CD14-positive monocyte (primary cell): ENCODE results near the gene FOCAD. TPM values are rescaled to one million over a fixed set of nuclear protein-coding genes. Genes with fewer than 3 reads are reported as not detected.

Experiments used
- DNase-seq, 3 donors: peaks; one replicate each; pipeline ENCODE4 v3.0.0-alpha.2; 2011 to 2022
- H2AFZ ChIP-seq: 2 replicates; pipeline ENCODE4 v1.6.0; 2012; ENCODE audit warnings: mild to moderate bottlenecking, low read depth, low read length, inconsistent platforms; ENCODE audit not compliant: insufficient read depth, poor library complexity, severe bottlenecking
- H3K27ac ChIP-seq, 2 donors: 1 replicate in 1 of 2; 2 replicates in 1 of 2; pipeline ENCODE4 v1.5.1; 2012 to 2013; ENCODE audit warnings: low read length in 2 of 2, control low read depth in 1 of 2, inconsistent platforms in 1 of 2, low read depth in 1 of 2, mild to moderate bottlenecking in 1 of 2
- H3K27me3 ChIP-seq, 2 donors: one replicate each; pipeline versions ENCODE4 v1.6.0 to v1.6.1; 2011 to 2013; ENCODE audit warnings: low read length in 2 of 2; ENCODE audit not compliant: control insufficient read depth in 2 of 2, insufficient read depth in 2 of 2
- H3K36me3 ChIP-seq, 2 donors: replicated peaks in 1 of 2; 1 replicate in 1 of 2; 2 replicates in 1 of 2; pipeline versions ENCODE4 v1.5.1 to v1.6.1; 2012 to 2013; ENCODE audit warnings: low read length in 2 of 2, control low read depth in 1 of 2, inconsistent platforms in 1 of 2, mild to moderate bottlenecking in 1 of 2; ENCODE audit not compliant: insufficient read depth in 2 of 2, control insufficient read depth in 1 of 2
- H3K4me1 ChIP-seq, 2 donors: 1 replicate in 1 of 2; 2 replicates in 1 of 2; pipeline versions ENCODE4 v1.5.1 to v1.6.1; 2012 to 2013; ENCODE audit warnings: low read length in 2 of 2, control low read depth in 1 of 2, inconsistent platforms in 1 of 2, mild to moderate bottlenecking in 1 of 2, moderate library complexity in 1 of 2; ENCODE audit not compliant: insufficient read depth in 2 of 2, control insufficient read depth in 1 of 2
- H3K4me2 ChIP-seq: replicated peaks from 2 replicates; pipeline ENCODE3; 2012; ENCODE audit warnings: low read length, moderate library complexity, mild to moderate bottlenecking; ENCODE audit not compliant: poor library complexity, severe bottlenecking; ENCODE audit errors: extremely low read depth
- H3K4me3 ChIP-seq, 3 experiments: fragments of 200-600 bp in 1 of 3; sonication (generic) in 1 of 3; replicated peaks in 1 of 3; 1 replicate in 2 of 3; 2 replicates in 1 of 3; pipeline ENCODE4 v1.5.1; 2011 to 2013; ENCODE audit warnings: low read length in 3 of 3, mild to moderate bottlenecking in 3 of 3, control low read depth in 2 of 3, low read depth in 2 of 3, inconsistent platforms in 1 of 3, moderate library complexity in 1 of 3
- H3K79me2 ChIP-seq: 2 replicates; pipeline ENCODE4 v1.6.0; 2012; ENCODE audit warnings: mild to moderate bottlenecking, control low read depth, inconsistent platforms, low read length, moderate library complexity; ENCODE audit not compliant: insufficient read depth
- H3K9ac ChIP-seq: 2 replicates; pipeline ENCODE4 v1.6.0; 2017; ENCODE audit warnings: low read length, mild to moderate bottlenecking; ENCODE audit not compliant: insufficient read depth, poor library complexity, severe bottlenecking
- H3K9me3 ChIP-seq, 2 donors: replicated peaks in 1 of 2; 1 replicate in 1 of 2; 2 replicates in 1 of 2; pipeline versions ENCODE4 v1.5.1 to v1.6.1; 2012 to 2013; ENCODE audit warnings: low read length in 2 of 2, control low read depth in 1 of 2; ENCODE audit not compliant: control insufficient read depth in 1 of 2, insufficient read depth in 1 of 2
- H4K20me1 ChIP-seq: 2 replicates; pipeline ENCODE4 v1.6.0; 2012; ENCODE audit warnings: mild to moderate bottlenecking, low read length, control low read depth, moderate library complexity; ENCODE audit not compliant: insufficient read depth
- H3K27ac Mint-ChIP-seq, 7 donors: one replicate each; pipeline ENCODE4 v1.8.0; 2020; ENCODE audit warnings: mild to moderate bottlenecking in 7 of 7, mixed read lengths in 7 of 7, moderate library complexity in 6 of 7, inconsistent platforms in 2 of 7
- H3K27me3 Mint-ChIP-seq, 3 donors: one replicate each; pipeline ENCODE4 v1.8.0; 2021 to 2022; ENCODE audit warnings: low read depth in 3 of 3, mild to moderate bottlenecking in 3 of 3, mixed read lengths in 3 of 3, moderate library complexity in 3 of 3, inconsistent platforms in 1 of 3
- H3K36me3 Mint-ChIP-seq, 2 donors: one replicate each; pipeline ENCODE4 v1.8.0; 2020; ENCODE audit warnings: mixed read lengths in 2 of 2, inconsistent platforms in 1 of 2, mild to moderate bottlenecking in 1 of 2
- H3K4me1 Mint-ChIP-seq: one replicate; pipeline ENCODE4 v1.8.0; 2020; ENCODE audit warnings: mild to moderate bottlenecking, mixed read lengths
- H3K4me3 Mint-ChIP-seq, 2 donors: one replicate each; pipeline ENCODE4 v1.8.0; 2020; ENCODE audit warnings: mild to moderate bottlenecking in 2 of 2, mixed read lengths in 2 of 2, moderate library complexity in 1 of 2
- H3K9me3 Mint-ChIP-seq, 7 donors: one replicate each; pipeline ENCODE4 v1.8.0; 2020 to 2022; ENCODE audit warnings: mixed read lengths in 7 of 7, mild to moderate bottlenecking in 6 of 7, moderate library complexity in 6 of 7, inconsistent platforms in 2 of 7
- WGBS: methylation state at CpG from one replicate; pipeline ENCODE4 v1.1.5; 2013; ENCODE audit warnings: missing lambda C conversion rate; ENCODE audit not compliant: insufficient coverage; 5-methylcytosine and 5-hydroxymethylcytosine counted together
- intact Hi-C, 2 donors: fragments of 100-400 bp; cut with micrococcal nuclease; formaldehyde crosslinking; loops; one replicate each; pipeline versions ENCODE4 v1.15.0 to v1.15.1; 2023
- polyA plus RNA-seq, 3 donors: library from polyadenylated mRNA; depleted of rRNA in 1 of 3; unstranded in 2 of 3; stranded (reverse) in 1 of 3; fragments of 300-500 nt in 2 of 3; fragments of >200 nt in 1 of 3; fragmentation: Illumina TruSeq in 2 of 3; gene quantifications; 1 replicate in 2 of 3; 2 replicates in 1 of 3; pipeline ENCODE4 v1.2.3, GENCODE V29; 2012 to 2021
- TF ChIP-seq, protein P1 (sequence below): fragments of 200-600 bp; IDR thresholded peaks from one replicate; pipeline ENCODE4 v1.8.0; 2022; ENCODE audit warnings: antibody characterized with exemption, mild to moderate bottlenecking

Gene FOCAD
- polyA plus RNA-seq, 3 donors: 4.9 to 6.3 (median 5.1) TPM

DNA sequence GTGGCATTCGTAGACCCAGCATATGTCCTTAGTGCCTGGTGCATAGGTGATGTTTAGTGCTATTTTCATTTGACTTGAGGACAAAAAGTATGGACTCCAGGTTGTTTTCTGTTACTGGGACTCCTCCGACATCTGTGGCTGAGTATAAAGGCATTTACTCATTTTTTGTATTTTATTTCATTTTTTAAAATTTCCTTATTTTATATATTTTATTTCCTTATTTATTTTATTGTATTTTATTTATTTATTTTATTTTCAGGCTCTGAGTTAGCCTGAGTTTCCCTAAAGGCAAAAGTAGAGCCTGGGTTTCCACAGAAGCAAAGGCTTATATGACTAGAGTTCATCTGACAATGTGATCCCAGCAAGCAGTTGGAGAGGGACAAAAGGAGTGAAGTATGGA, 91.6 kb downstream of the FOCAD start:
- Histone ChIP-seq H3K27ac (no peak overlapping the region), H2AFZ (no peak overlapping the region), H3K4me1 (no peaks in the 10 kb centered on the region), H3K9ac (no peak overlapping the region), H3K4me3 (no peak overlapping the region), H3K9me3 (no peaks in the 10 kb centered on the region), H3K27me3 (no peaks in the 10 kb centered on the region), H3K36me3 (peaks cover 8 to 12% of the 10 kb centered on the region in 2 donors), H3K79me2 (no peaks in the 10 kb centered on the region), H3K4me2 (no peak overlapping the region), H4K20me1 (no peaks in the 10 kb centered on the region)
- no peak overlapping the region for H3K4me3 Mint-ChIP-seq
- H3K9me3 Mint-ChIP-seq: peaks cover 0 to 3% (median 0%) of the 10 kb centered on the region in 7 donors
- TF ChIP-seq, protein P1, sequence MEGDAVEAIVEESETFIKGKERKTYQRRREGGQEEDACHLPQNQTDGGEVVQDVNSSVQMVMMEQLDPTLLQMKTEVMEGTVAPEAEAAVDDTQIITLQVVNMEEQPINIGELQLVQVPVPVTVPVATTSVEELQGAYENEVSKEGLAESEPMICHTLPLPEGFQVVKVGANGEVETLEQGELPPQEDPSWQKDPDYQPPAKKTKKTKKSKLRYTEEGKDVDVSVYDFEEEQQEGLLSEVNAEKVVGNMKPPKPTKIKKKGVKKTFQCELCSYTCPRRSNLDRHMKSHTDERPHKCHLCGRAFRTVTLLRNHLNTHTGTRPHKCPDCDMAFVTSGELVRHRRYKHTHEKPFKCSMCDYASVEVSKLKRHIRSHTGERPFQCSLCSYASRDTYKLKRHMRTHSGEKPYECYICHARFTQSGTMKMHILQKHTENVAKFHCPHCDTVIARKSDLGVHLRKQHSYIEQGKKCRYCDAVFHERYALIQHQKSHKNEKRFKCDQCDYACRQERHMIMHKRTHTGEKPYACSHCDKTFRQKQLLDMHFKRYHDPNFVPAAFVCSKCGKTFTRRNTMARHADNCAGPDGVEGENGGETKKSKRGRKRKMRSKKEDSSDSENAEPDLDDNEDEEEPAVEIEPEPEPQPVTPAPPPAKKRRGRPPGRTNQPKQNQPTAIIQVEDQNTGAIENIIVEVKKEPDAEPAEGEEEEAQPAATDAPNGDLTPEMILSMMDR: no peak
- peaks cover 0 to 2% (median 0%) of the 10 kb centered on the region in 3 donors for H3K27me3 Mint-ChIP-seq
- intact Hi-C loops: no loop called here
- peaks cover 39 to 41% of the 10 kb centered on the region in 2 donors for H3K36me3 Mint-ChIP-seq
- 100% methylated on average over 1 of the region's 2 CpGs for WGBS
- DNase-seq: no peak
- H3K4me1 Mint-ChIP-seq: no peaks in the 10 kb centered on the region
- no peak overlapping the region for H3K27ac Mint-ChIP-seq

DNA sequence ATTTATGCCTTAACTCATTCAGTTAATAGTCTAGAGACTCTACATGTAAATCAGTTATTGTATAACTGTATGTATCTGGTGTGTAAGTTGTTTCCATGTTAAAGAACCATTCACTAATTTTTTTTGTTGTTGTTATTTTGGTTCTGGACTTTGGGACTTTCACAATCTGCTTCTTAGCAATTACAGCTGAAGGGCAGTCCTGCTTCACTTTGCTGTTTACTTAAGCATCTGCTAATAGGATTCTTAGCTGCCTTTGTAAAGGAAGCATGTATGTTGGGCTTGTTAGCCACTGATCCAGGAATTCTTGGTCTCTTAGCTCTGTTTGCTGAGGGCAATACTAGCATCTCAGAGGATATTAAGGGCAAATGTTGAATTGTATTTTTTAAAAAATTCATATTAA, 97.0 kb downstream of the FOCAD start:
- Histone ChIP-seq H3K9ac (no peak overlapping the region), H4K20me1 (no peaks in the 10 kb centered on the region), H3K4me2 (no peak overlapping the region), H3K27me3 (no peaks in the 10 kb centered on the region), H3K9me3 (no peaks in the 10 kb centered on the region), H2AFZ (no peak overlapping the region), H3K79me2 (no peaks in the 10 kb centered on the region), H3K4me3 (no peak overlapping the region), H3K36me3 (peaks cover 2 to 10% of the 10 kb centered on the region in 2 donors), H3K27ac (no peak overlapping the region), H3K4me1 (no peaks in the 10 kb centered on the region)
- Mint-ChIP-seq H3K27me3 (no peaks in the 10 kb centered on the region), H3K4me1 (no peaks in the 10 kb centered on the region), H3K4me3 (no peak overlapping the region), H3K9me3 (peaks cover 0 to 2% (median 0%) of the 10 kb centered on the region in 7 donors), H3K27ac (no peak overlapping the region), H3K36me3 (peaks cover 27 to 32% of the 10 kb centered on the region in 2 donors)
- intact Hi-C loops: no loop called here
- no peak for DNase-seq
- TF ChIP-seq, protein P1: no peak
